Keratinocyte (primary cell): Measurements from ENCODE around the gene ATP7B. TPM values are rescaled to one million over a fixed set of nuclear protein-coding genes. Genes with fewer than 3 reads are reported as not detected.

Experiments
- DNase-seq: peaks from one replicate; pipeline ENCODE4 v3.0.0-alpha.2; 2011; ENCODE audit warnings: low read depth, missing footprints, low spot score
- FAIRE-seq: peaks from 2 replicates; lab custom pipeline; 2011; peaks lifted over from hg19 to GRCh38; lab: Jason Lieb, UNC
- H2AFZ ChIP-seq: 2 replicates; pipeline ENCODE4 v1.6.0; 2012; ENCODE audit warnings: low read length, control low read depth, inconsistent platforms; ENCODE audit not compliant: control insufficient read depth
- H3K27ac ChIP-seq: 2 replicates; pipeline ENCODE4 v1.5.1; 2011; ENCODE audit warnings: low read length; ENCODE audit not compliant: control insufficient read depth, insufficient read depth
- H3K27me3 ChIP-seq: 3 replicates; pipeline ENCODE4 v1.6.0; 2011; ENCODE audit warnings: low read length; ENCODE audit not compliant: control insufficient read depth, insufficient read depth; ENCODE audit errors: extremely low read depth
- H3K36me3 ChIP-seq, 2 experiments: 2 replicates in 1 of 2; 3 replicates in 1 of 2; pipeline ENCODE4 v1.5.1; 2011; ENCODE audit warnings: low read length in 2 of 2, mild to moderate bottlenecking in 1 of 2; ENCODE audit not compliant: control insufficient read depth in 2 of 2, insufficient read depth in 2 of 2; ENCODE audit errors: extremely low read depth in 1 of 2
- H3K4me1 ChIP-seq: 3 replicates; pipeline ENCODE4 v1.5.1; 2011; ENCODE audit warnings: low read length; ENCODE audit not compliant: control insufficient read depth, insufficient read depth; ENCODE audit errors: extremely low read depth
- H3K4me2 ChIP-seq: 3 replicates; pipeline ENCODE4 v1.6.0; 2011; ENCODE audit warnings: low read depth, low read length; ENCODE audit not compliant: control insufficient read depth, insufficient read depth; ENCODE audit errors: extremely low read depth
- H3K4me3 ChIP-seq, 3 experiments: fragments of 200-600 bp in 1 of 3; sonication (generic) in 1 of 3; 2 replicates in 2 of 3; 3 replicates in 1 of 3; pipeline ENCODE4 v1.5.1; 2011 to 2016; ENCODE audit warnings: low read length in 3 of 3, mild to moderate bottlenecking in 3 of 3, control low read depth in 2 of 3, inconsistent platforms in 1 of 3, low read depth in 1 of 3, mixed read lengths in 1 of 3, mixed run types in 1 of 3, moderate library complexity in 1 of 3; ENCODE audit not compliant: control insufficient read depth in 2 of 3, insufficient read depth in 2 of 3; ENCODE audit errors: extremely low read depth in 1 of 3
- H3K79me2 ChIP-seq: 2 replicates; pipeline ENCODE4 v1.6.0; 2012; ENCODE audit warnings: low read length; ENCODE audit not compliant: control insufficient read depth, insufficient read depth
- H3K9ac ChIP-seq: 3 replicates; pipeline ENCODE4 v1.6.0; 2011; ENCODE audit warnings: low read length; ENCODE audit not compliant: control insufficient read depth, insufficient read depth; ENCODE audit errors: extremely low read depth
- H3K9me1 ChIP-seq: 3 replicates; pipeline ENCODE4 v1.6.0; 2011; ENCODE audit warnings: low read length; ENCODE audit not compliant: control insufficient read depth, insufficient read depth; ENCODE audit errors: extremely low read depth
- H3K9me3 ChIP-seq: 2 replicates; pipeline ENCODE4 v1.5.1; 2012; ENCODE audit warnings: low read depth, low read length; ENCODE audit not compliant: control insufficient read depth
- H4K20me1 ChIP-seq: 3 replicates; pipeline ENCODE4 v1.6.0; 2011; ENCODE audit warnings: low read length; ENCODE audit not compliant: control insufficient read depth, insufficient read depth; ENCODE audit errors: extremely low read depth
- EZH2 ChIP-seq: IDR thresholded peaks from one replicate; pipeline ENCODE4 v1.6.1; 2012; ENCODE audit warnings: inconsistent platforms, mild to moderate bottlenecking, low read length, moderate library complexity
- dilution Hi-C: fragments of 300-500 bp; cut with MboI; formaldehyde crosslinking; loops from one replicate; pipeline ENCODE4 v1.7.0; 2020; ENCODE audit warnings: low sequenced_read_pairs; ENCODE audit not compliant: extremely low pct_ligation_motif_present
- polyA plus RNA-seq, 5 experiments: library from polyadenylated mRNA; depleted of rRNA in 3 of 5; stranded (reverse) in 3 of 5; stranded (forward) in 1 of 5; unstranded in 1 of 5; fragments of >200 nt; gene quantifications; 1 replicate in 1 of 5; 2 replicates in 3 of 5; 3 replicates in 1 of 5; pipeline versions ENCODE4 v1.2.1 to v1.2.3, GENCODE V29; 2011 to 2012; ENCODE audit warnings: missing spikeins in 2 of 5, low read depth in 1 of 5, low replicate concordance in 1 of 5
- TF ChIP-seq, protein P1 (sequence below), 3 experiments: IDR thresholded peaks in 1 of 3; conservative IDR thresholded peaks in 1 of 3; optimal IDR thresholded peaks in 1 of 3; 2 replicates in 2 of 3; 3 replicates in 1 of 3; pipeline versions ENCODE3 to v1.5.1; 2011; ENCODE audit warnings: low read length in 3 of 3, mild to moderate bottlenecking in 3 of 3, moderate library complexity in 2 of 3, control low read depth in 1 of 3, inconsistent platforms in 1 of 3; ENCODE audit not compliant: insufficient read depth in 2 of 3; ENCODE audit errors: extremely low read depth in 1 of 3

ATP7B gene
- polyA plus RNA-seq, 1 donor (not counting 4 experiments of a cell fraction or from before 2014, with no cell fraction given), result 5.2 TPM

DNA sequence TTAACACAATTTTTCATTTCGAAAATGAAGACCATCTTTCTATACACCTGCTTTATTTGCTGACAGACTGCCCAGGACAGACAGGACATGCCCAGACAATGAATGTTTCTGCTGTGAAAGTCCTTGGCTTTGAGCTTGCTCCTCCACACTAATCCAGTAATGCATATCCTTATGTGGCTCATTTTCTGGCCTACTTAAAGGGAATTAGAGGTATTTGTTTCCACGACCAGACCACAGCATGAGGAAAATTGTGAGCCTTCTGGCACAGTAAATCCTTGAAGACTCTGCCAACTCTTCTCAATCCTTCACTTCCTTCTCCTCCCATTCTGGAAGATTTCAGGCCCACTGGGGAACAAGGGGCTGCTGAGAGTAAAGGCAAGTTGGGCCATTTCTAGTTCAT lies 123.8 kb downstream of the ATP7B start:
- Histone ChIP-seq H3K4me2 (no peak overlapping the region), H3K79me2 (no peaks in the 10 kb centered on the region), H4K20me1 (no peaks in the 10 kb centered on the region), H3K27ac (no peak overlapping the region), H3K9me1 (no peaks in the 10 kb centered on the region), H2AFZ (peak overlapping the region; percentile 53), H3K27me3 (peaks cover 10% of the 10 kb centered on the region), H3K9ac (no peak overlapping the region), H3K4me1 (peaks cover 2% of the 10 kb centered on the region), H3K36me3 (no peaks in the 10 kb centered on the region), H3K4me3 (no peak overlapping the region), H3K9me3 (no peaks in the 10 kb centered on the region)
- DNase-seq, result no peak
- TF ChIP-seq, protein P1, sequence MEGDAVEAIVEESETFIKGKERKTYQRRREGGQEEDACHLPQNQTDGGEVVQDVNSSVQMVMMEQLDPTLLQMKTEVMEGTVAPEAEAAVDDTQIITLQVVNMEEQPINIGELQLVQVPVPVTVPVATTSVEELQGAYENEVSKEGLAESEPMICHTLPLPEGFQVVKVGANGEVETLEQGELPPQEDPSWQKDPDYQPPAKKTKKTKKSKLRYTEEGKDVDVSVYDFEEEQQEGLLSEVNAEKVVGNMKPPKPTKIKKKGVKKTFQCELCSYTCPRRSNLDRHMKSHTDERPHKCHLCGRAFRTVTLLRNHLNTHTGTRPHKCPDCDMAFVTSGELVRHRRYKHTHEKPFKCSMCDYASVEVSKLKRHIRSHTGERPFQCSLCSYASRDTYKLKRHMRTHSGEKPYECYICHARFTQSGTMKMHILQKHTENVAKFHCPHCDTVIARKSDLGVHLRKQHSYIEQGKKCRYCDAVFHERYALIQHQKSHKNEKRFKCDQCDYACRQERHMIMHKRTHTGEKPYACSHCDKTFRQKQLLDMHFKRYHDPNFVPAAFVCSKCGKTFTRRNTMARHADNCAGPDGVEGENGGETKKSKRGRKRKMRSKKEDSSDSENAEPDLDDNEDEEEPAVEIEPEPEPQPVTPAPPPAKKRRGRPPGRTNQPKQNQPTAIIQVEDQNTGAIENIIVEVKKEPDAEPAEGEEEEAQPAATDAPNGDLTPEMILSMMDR (optimal IDR thresholded peaks at IDR 0.05 in 1 of 3, IDR thresholded peaks at IDR 0.05 in 1 of 3, conservative IDR thresholded peaks at IDR 0.05 in 1 of 3; ENCODE audit: extremely low read depth in 1 of 3, insufficient read depth in 2 of 3, low read length in 3 of 3), result no peak
- TF ChIP-seq EZH2, result no peak
- dilution Hi-C loops, result no loop called here
- FAIRE-seq, result no peak

DNA sequence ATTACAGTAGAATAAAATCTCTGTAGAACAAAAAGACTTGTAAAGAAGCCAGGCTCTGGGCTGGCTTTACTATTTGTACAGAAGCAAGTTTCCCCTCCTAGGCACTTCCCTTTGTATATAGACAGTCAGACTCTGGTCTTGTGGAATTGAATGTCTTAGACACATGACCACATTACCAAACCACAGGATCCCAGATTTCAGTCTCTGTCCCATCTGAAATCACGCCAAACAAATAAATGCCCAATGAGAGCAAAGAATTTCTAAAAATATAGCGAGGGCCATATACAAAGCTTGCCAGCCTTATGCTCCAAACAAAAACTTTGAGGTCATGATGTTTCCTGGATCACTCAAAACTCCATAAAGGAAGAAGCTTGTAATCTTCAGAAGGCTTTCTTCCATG lies 125.6 kb downstream of the ATP7B start:
- H3K4me3 ChIP-seq, result no peak overlapping the region
- DNase-seq (no peak), FAIRE-seq (no peak)
- no peaks in the 10 kb centered on the region for H3K79me2 ChIP-seq
- peaks cover 2% of the 10 kb centered on the region for H3K4me1 ChIP-seq
- no peaks in the 10 kb centered on the region for H3K9me1 ChIP-seq
- peaks cover 4% of the 10 kb centered on the region for H3K27me3 ChIP-seq
- dilution Hi-C loops, result no loop called here
- no peaks in the 10 kb centered on the region for H3K9me3 ChIP-seq
- no peaks in the 10 kb centered on the region for H3K36me3 ChIP-seq
- H2AFZ ChIP-seq, result no peak overlapping the region
- no peaks in the 10 kb centered on the region for H4K20me1 ChIP-seq
- H3K4me2 ChIP-seq, result no peak overlapping the region
- H3K9ac ChIP-seq, result no peak overlapping the region
- no peak for TF ChIP-seq EZH2
- TF ChIP-seq, protein P1 (optimal IDR thresholded peaks at IDR 0.05 in 1 of 3, IDR thresholded peaks at IDR 0.05 in 1 of 3, conservative IDR thresholded peaks at IDR 0.05 in 1 of 3; ENCODE audit: extremely low read depth in 1 of 3, insufficient read depth in 2 of 3, low read length in 3 of 3), result no peak
- no peak overlapping the region for H3K27ac ChIP-seq
